ENCODE data around the gene DHRS7B.
"Not testable (repeated sequence)": the region's sequence is repeated elsewhere in the genome, so short reads cannot be mapped to it uniquely, and the experiment has no call there.

Gene DHRS7B, protein sequence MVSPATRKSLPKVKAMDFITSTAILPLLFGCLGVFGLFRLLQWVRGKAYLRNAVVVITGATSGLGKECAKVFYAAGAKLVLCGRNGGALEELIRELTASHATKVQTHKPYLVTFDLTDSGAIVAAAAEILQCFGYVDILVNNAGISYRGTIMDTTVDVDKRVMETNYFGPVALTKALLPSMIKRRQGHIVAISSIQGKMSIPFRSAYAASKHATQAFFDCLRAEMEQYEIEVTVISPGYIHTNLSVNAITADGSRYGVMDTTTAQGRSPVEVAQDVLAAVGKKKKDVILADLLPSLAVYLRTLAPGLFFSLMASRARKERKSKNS

GRCh38 chr17:21126645-21127508 lies at the start of gene DHRS7B:
Gene DHRS7B, plus strand, starts transcription at chr17:21126964. Its CDS starts 8 bp downstream, at chr17:21126972.
- DNase-seq (ENCODE audit: low spot score) = peak; percentile 91

- DNase-seq (ENCODE audit: low spot score) = no peak
Observed at GRCh38 chr17:21077281-21077680, 49.5 kb upstream of the DHRS7B start.

DNA sequence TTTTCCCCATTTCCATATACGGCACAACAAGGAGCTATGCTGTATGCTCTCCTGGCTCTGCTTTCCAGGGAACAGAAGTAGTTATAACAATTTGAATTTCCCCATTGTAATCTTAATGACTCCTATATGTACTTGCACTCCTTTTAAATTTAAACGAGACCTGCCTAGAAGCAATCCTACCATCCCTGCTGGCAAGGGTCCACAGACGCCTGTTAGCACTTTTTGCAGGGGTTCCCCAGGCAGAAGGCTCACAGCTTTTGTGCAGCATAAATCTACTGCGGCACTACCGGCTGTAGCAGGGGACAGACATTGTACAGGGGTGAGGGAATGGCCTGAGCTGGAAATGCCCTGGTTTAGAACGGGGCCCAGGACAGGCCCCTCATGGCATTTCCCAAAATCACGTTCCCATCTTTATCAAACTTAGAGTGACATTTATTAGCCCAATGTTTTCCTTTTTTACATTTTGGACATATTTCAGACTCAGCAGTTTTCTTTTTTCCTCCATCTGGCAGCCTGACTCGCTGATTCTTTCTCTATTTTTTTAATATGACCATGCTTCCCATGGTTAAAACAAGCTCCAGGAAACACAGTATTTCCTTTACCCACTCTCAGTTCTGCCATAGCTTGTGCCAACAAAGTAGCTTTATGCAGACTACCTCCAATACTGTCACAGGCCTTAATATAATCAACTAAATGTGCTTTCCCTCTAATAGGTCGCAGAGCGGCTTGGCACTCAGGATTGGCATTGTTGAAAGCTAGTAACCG lies 48.6 kb upstream of the DHRS7B start:
- no peak for DNase-seq (ENCODE audit: low spot score)

GRCh38 chr17:21079196-21079595 lies 47.6 kb upstream of the DHRS7B start:
- DNase-seq (ENCODE audit: low spot score) = no peak

- DNase-seq (ENCODE audit: low spot score) = no peak
Observed at GRCh38 chr17:21082001-21082436, 44.7 kb upstream of the DHRS7B start.

- DNase-seq (ENCODE audit: low spot score) = not testable (repeated sequence)
Observed at GRCh38 chr17:21085280-21085679, 41.5 kb upstream of the DHRS7B start.

DNA sequence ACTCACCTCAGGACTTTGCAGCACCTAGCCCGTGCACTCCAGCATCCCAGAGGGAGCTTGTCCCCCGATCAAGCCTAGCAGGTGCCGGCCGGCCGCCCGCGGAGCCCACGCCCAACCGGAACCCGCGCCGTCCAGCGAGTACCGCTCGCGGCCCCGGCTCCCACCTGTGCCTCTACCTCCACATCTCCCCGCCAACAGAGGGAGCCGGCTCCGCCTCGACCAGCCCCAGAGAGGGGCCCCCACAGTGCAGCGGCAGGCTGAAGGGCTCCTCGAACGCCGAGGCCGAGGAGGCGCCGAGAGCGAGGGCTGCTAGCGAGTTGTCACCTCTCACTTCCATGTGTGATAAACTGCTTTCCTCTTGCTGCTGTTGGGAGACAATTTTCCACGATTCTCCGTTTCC lies 41.1 kb upstream of the DHRS7B start:
- no peak for DNase-seq (ENCODE audit: low spot score)

GRCh38 chr17:21089145-21089544 lies 37.6 kb upstream of the DHRS7B start:
- peak; percentile 59 for DNase-seq (ENCODE audit: low spot score)

- no peak for DNase-seq (ENCODE audit: low spot score)
Observed at GRCh38 chr17:21089933-21090901, 36.5 kb upstream of the DHRS7B start.

DNA sequence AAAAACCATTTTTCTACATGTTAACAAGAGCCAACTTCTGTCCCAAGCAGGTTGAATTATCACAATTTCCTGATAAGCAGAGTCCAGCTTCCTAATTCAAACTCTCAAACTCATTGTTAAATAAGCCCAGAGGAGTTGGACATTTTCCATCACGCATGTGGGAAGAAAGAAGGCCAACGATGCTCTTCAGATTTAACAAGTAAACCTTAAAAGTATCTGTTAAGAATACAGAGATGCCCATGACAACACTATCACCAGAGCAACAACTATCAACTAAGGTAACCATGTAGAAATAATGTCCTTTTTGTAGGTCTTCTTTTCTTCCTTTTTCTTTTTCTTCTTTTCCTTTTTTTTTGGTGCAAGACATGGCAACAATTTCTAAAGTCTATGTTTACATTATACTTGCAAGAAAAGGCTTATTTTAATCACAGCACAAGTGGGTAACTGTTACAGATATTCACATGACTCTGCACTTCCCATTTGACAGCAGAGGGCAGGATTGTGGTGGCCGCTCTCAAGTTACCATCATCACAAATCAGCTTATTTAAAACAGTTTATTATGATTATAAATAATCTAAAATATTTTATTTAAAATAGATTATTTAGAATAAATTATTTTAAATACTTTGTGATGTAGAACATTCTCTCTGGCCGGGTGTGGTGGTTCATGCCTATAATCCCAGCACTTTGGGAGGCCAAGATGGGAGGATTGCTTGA lies 35.7 kb upstream of the DHRS7B start:
- no peak for DNase-seq (ENCODE audit: low spot score)

GRCh38 chr17:21094298-21094704 lies 32.5 kb upstream of the DHRS7B start:
- no peak for DNase-seq (ENCODE audit: low spot score)

- no peak for DNase-seq (ENCODE audit: low spot score)
Observed at GRCh38 chr17:21095735-21096134, 31.0 kb upstream of the DHRS7B start.

- no peak for DNase-seq (ENCODE audit: low spot score)
Observed at GRCh38 chr17:21096874-21097273, 29.9 kb upstream of the DHRS7B start.

GRCh38 chr17:21098934-21099689 lies 27.7 kb upstream of the DHRS7B start:
- DNase-seq (ENCODE audit: low spot score) = peak; percentile 76

GRCh38 chr17:21100636-21101035 lies 26.1 kb upstream of the DHRS7B start:
- DNase-seq (ENCODE audit: low spot score) = no peak

DNA sequence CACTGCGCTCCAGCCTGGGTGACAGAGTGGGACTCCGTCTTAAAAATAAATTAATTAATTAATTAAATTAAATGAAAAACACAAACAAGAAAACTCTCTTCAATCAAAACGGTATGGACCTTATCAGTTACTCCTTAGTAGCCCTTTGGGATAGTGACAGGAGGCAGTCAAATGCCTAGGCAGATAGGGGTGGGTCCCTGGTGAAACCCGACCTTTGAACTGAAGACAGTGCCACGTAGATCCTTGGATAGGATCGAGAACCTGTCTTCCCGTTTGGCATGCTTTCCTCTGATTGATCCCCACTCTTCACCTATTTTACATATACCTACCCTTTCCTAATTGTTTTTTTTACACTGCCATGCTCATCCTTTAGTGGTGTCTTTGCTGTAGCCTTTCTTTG lies 22.2 kb upstream of the DHRS7B start:
- no peak for DNase-seq (ENCODE audit: low spot score)

- DNase-seq (ENCODE audit: low spot score) = no peak
Observed at GRCh38 chr17:21105064-21105894, 21.5 kb upstream of the DHRS7B start.

- DNase-seq (ENCODE audit: low spot score) = no peak
Observed at GRCh38 chr17:21106316-21106715, 20.4 kb upstream of the DHRS7B start.
